ENCODE results near the gene RPS16. TPM values are rescaled to one million over a fixed set of nuclear protein-coding genes. Genes with fewer than 3 reads are reported as not detected.

The RPS16 gene
- total and polyA plus RNA-seq, 9 of the 15 experiments (the other 6 are each of a cell fraction or from before 2014, with no cell fraction given) = 82.6 to 3,671 (median 2,204) TPM

DNA sequence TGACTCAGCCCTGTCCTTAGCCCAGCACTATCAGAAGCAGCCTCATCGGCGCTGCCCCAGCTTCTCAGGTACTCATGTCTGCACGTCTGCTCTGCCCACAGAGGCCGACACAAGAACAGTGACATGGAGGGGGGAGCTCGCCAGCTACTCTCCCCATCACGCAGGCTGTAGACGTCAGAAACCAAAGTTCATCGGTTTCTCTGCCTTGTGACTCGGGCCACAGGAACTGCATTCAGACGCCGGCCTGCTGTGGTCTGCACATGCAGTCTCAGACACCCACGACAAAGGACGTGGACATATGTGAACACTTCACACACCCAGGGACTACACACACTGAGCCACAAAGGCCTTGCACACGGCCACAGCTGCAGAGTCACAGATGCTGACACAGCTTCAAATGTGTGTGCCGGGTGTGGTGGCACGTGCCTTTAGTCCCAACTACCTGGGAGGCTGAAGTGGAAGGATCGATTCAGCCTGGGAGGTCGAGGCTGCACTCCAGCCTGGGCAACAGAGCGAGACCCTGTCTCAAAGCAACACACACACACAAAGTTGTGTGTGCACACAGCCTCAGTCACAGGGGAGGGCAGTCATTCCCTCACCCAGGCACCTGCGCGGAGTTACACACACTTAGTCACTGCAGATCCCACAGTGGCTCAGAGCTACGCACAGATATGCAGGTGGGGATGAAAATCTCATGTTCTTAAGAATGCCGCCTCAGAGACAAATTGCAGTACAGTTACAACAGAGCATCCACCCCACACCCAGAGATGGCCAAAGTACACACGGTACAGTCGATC lies 34.0 kb downstream of the RPS16 start (continued):
- TF ChIP-seq, protein P1, sequence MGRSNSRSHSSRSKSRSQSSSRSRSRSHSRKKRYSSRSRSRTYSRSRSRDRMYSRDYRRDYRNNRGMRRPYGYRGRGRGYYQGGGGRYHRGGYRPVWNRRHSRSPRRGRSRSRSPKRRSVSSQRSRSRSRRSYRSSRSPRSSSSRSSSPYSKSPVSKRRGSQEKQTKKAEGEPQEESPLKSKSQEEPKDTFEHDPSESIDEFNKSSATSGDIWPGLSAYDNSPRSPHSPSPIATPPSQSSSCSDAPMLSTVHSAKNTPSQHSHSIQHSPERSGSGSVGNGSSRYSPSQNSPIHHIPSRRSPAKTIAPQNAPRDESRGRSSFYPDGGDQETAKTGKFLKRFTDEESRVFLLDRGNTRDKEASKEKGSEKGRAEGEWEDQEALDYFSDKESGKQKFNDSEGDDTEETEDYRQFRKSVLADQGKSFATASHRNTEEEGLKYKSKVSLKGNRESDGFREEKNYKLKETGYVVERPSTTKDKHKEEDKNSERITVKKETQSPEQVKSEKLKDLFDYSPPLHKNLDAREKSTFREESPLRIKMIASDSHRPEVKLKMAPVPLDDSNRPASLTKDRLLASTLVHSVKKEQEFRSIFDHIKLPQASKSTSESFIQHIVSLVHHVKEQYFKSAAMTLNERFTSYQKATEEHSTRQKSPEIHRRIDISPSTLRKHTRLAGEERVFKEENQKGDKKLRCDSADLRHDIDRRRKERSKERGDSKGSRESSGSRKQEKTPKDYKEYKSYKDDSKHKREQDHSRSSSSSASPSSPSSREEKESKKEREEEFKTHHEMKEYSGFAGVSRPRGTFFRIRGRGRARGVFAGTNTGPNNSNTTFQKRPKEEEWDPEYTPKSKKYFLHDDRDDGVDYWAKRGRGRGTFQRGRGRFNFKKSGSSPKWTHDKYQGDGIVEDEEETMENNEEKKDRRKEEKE (IDR thresholded peaks at IDR 0.05; ENCODE audit: borderline replicate concordance in 1 of 2, control insufficient read depth in 1 of 2, low read depth in 2 of 2, low read length in 1 of 2) = no peak
- TF ChIP-seq FOXJ2 (tag; IDR thresholded peaks at IDR 0.05) (0 out of 2 replicates have a peak, but pooled peaks have one; percentile 55), LEF1 (IDR thresholded peaks at IDR 0.05) (no peak), MEIS2 (IDR thresholded peaks at IDR 0.05; ENCODE audit: partially characterized antibody) (no peak), BMI1 (IDR thresholded peaks at IDR 0.05; ENCODE audit: low read length) (no peak), ZKSCAN1 (IDR thresholded peaks at IDR 0.05; ENCODE audit: low read depth, low read length) (no peak), HLTF (IDR thresholded peaks at IDR 0.05) (no peak), RAD51 (IDR thresholded peaks at IDR 0.05; ENCODE audit: borderline replicate concordance, low read depth) (no peak), NELFE (IDR thresholded peaks at IDR 0.05; ENCODE audit: insufficient read depth, insufficient read length) (no peak), NCOA1 (IDR thresholded peaks at IDR 0.05; ENCODE audit: low read depth) (no peak), NCOA4 (IDR thresholded peaks at IDR 0.05; ENCODE audit: partially characterized antibody) (no peak)
- TF ChIP-seq, protein P2, sequence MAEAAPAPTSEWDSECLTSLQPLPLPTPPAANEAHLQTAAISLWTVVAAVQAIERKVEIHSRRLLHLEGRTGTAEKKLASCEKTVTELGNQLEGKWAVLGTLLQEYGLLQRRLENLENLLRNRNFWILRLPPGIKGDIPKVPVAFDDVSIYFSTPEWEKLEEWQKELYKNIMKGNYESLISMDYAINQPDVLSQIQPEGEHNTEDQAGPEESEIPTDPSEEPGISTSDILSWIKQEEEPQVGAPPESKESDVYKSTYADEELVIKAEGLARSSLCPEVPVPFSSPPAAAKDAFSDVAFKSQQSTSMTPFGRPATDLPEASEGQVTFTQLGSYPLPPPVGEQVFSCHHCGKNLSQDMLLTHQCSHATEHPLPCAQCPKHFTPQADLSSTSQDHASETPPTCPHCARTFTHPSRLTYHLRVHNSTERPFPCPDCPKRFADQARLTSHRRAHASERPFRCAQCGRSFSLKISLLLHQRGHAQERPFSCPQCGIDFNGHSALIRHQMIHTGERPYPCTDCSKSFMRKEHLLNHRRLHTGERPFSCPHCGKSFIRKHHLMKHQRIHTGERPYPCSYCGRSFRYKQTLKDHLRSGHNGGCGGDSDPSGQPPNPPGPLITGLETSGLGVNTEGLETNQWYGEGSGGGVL (CRISPR knock-in tag; IDR thresholded peaks at IDR 0.05) = no peak
- TF ChIP-seq, protein P3, sequence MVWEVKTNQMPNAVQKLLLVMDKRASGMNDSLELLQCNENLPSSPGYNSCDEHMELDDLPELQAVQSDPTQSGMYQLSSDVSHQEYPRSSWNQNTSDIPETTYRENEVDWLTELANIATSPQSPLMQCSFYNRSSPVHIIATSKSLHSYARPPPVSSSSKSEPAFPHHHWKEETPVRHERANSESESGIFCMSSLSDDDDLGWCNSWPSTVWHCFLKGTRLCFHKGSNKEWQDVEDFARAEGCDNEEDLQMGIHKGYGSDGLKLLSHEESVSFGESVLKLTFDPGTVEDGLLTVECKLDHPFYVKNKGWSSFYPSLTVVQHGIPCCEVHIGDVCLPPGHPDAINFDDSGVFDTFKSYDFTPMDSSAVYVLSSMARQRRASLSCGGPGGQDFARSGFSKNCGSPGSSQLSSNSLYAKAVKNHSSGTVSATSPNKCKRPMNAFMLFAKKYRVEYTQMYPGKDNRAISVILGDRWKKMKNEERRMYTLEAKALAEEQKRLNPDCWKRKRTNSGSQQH (CRISPR knock-in tag; IDR thresholded peaks at IDR 0.05) = no peak
- TF ChIP-seq, protein P4, sequence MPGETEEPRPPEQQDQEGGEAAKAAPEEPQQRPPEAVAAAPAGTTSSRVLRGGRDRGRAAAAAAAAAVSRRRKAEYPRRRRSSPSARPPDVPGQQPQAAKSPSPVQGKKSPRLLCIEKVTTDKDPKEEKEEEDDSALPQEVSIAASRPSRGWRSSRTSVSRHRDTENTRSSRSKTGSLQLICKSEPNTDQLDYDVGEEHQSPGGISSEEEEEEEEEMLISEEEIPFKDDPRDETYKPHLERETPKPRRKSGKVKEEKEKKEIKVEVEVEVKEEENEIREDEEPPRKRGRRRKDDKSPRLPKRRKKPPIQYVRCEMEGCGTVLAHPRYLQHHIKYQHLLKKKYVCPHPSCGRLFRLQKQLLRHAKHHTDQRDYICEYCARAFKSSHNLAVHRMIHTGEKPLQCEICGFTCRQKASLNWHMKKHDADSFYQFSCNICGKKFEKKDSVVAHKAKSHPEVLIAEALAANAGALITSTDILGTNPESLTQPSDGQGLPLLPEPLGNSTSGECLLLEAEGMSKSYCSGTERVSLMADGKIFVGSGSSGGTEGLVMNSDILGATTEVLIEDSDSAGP (CRISPR knock-in tag; IDR thresholded peaks at IDR 0.05) = peak; percentile 59; the same call in 1 of the 2 replicates
- TF ChIP-seq, protein P5, sequence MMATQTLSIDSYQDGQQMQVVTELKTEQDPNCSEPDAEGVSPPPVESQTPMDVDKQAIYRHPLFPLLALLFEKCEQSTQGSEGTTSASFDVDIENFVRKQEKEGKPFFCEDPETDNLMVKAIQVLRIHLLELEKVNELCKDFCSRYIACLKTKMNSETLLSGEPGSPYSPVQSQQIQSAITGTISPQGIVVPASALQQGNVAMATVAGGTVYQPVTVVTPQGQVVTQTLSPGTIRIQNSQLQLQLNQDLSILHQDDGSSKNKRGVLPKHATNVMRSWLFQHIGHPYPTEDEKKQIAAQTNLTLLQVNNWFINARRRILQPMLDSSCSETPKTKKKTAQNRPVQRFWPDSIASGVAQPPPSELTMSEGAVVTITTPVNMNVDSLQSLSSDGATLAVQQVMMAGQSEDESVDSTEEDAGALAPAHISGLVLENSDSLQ (IDR thresholded peaks at IDR 0.05) = peak; percentile 3; the same call in 1 of the 2 replicates
- TF ChIP-seq, protein P6, sequence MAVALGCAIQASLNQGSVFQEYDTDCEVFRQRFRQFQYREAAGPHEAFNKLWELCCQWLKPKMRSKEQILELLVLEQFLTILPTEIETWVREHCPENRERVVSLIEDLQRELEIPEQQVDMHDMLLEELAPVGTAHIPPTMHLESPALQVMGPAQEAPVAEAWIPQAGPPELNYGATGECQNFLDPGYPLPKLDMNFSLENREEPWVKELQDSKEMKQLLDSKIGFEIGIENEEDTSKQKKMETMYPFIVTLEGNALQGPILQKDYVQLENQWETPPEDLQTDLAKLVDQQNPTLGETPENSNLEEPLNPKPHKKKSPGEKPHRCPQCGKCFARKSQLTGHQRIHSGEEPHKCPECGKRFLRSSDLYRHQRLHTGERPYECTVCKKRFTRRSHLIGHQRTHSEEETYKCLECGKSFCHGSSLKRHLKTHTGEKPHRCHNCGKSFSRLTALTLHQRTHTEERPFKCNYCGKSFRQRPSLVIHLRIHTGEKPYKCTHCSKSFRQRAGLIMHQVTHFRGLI (CRISPR knock-in tag; IDR thresholded peaks at IDR 0.05) = no peak

All from K562 (cell line).